ENCODE results near the gene BABAM2.
"Not testable (repeated sequence)": the region's sequence is repeated elsewhere in the genome, so short reads cannot be mapped to it uniquely, and the experiment has no call there.

The BABAM2 gene

GRCh38 chr2:28224648-28225472 lies 334.3 kb downstream of the BABAM2 start:
- peak; percentile 11 for DNase-seq

DNA sequence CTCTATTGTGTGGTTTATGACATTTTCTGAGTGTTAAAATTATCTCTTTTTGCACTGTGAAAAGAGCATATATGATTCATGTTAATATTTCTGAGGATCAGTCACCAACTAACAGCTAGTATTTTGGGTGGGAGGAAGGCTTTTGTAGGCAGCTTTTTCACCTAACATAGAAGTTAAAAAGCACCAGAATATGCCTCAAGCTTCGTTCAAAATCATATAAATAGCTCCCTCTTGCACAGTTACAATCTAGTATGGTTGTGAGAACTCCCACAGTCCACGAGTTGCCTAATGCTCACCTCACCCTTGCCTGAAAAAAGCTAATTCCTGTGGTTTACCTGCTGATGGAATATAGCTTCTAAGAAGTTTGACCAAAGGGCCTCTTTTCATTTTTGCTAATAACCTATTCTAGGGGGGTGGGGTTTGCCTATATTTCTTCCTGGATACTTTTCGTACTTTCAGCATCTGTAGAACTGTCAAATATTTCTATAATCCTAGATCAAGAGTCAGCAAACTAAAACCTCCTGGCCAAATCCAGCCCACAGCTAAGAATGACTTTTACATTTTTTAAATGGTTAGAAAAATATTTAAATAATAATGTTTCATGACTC lies 335.0 kb downstream of the BABAM2 start:
- DNase-seq: no peak

DNA sequence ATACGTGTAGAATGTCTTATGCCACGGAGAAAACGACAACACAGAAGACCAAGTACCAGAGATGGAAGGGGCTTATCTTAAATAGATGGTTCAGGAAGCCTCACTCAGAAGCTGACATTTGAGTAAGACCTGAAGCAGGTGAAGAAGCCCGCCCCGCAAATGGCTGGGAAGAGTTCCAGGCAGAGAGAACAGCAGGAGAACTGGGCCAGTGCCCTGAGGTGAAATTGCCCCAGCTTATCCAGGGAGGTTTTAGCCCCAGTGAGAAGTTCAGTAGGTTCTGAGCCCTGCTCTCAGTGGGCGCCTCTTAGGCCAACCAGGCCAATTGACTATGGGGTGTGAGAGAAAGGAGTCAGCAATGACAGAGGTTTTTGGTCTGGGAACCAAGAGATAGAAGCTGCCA lies 336.0 kb downstream of the BABAM2 start:
- DNase-seq: no peak

DNA sequence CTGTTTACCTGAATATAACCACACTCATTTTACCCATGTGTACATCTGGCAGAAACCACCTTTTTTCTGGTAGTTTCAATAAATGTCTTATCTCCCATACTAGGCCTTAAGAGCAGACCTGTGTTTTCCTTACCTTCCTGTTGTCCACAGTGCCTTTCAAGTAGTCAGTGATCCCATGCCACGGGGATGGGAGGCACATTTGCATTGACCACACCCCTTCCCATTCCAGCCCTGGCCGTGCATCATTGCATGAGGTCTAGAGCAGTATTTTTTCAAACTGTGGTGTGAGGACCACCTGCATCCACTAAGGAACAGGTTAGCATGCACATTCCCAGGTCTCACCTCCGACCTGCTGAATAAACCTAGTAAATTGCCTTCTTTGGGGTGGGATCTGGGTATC lies 337.0 kb downstream of the BABAM2 start:
- DNase-seq: no peak

DNA sequence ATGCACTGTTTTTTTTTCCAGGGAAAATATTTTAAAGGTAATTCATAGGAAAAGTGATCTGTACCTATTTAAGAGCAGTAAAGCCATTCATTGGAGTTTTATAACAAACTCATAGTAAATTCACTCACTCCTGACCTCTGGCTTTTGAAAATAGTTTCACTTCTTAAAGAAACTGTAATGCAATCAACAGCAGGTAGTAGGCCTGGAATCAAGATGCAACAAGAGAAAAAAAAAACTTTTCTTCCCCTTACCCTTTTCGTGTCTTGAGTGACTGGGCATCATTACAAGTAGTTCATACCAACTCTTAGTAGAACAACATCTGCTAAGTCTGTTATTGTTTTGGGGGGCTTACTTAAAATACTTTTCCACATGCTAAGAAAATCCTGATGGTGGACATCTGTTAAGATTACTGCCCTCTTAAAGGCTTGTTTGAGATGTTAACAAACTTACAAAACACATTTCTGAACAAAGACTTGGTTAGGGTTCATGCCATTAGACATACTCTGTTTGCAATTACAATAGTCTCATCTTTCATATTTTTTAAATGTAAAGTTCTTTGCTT lies 338.0 kb downstream of the BABAM2 start:
- DNase-seq: no peak

DNA sequence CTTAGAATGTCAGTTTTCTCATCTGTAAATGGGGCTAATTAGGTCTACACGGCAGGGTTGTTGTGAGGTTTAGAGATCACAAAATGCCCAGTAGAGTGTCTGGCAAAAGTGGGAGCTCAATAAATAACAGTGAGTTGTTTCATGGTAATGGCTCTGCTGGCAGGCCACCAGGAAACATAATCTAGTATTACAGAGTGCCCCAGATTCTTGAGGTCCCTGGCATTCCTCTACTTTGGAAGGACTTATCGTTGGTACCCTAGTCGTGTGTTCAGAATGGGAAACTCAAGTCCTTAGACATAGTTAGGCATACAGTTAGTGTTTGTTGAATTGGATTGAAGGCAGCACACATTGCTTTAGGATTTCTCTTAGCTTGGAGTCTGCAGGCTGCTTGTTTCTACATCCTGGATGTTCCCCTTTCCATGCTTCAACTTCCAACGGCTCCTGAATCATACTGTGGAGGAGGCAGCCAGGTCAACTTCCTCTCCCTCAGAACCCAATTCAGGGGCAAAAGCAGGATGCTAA lies 340.6 kb downstream of the BABAM2 start:
- DNase-seq: no peak

GRCh38 chr2:28232295-28232694 lies 341.8 kb downstream of the BABAM2 start:
- peak; percentile 32 for DNase-seq

GRCh38 chr2:28233164-28233676 lies 342.7 kb downstream of the BABAM2 start:
- peak; percentile 33 for DNase-seq

- no peak for DNase-seq
Observed at GRCh38 chr2:28234807-28235206, 344.3 kb downstream of the BABAM2 start.

GRCh38 chr2:28239207-28239606 lies 348.7 kb downstream of the BABAM2 start:
- no peak for DNase-seq

DNA sequence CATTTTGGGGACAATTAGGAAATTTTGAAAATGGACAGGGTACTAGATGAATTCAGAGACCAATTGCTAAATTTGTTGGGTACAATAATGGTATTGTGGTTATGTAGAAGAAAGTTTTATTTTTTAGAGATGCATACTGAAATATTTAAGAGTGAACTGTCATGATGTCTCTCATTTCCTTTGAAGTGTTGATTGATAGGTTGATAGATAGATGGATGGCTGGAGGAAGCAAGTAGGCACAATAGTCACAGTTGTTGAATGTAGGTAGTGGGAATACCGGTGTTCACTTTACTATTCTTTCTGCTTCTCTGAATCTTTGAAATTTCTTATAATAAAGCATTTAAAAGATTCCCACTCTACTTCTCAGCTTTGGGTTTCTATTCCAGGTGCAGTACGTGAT lies 350.4 kb downstream of the BABAM2 start:
- DNase-seq: no peak

- peak; percentile 47 for DNase-seq
Observed at GRCh38 chr2:28247290-28247689, 356.8 kb downstream of the BABAM2 start.

- DNase-seq: no peak
Observed at GRCh38 chr2:28247734-28248133, 357.2 kb downstream of the BABAM2 start.

DNA sequence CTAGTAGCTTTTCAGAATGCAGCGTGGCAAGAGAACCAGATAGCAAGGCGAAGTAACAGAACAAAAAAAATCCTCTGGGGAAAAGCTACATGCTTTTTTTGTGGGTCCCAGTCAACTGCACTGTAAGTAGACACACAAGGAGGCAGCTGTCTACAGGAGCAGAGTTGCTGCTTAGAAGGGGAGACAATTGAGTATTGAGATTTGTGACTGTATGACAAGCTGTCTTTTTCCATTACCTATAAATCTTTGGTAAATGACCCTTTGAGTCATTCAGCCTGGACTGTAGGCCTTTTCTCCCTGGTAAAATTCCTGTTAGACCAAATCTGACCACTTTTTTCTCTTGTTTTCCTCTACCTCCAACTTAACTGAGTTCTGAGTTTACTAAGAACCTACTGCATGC lies 358.0 kb downstream of the BABAM2 start:
- no peak for DNase-seq

DNA sequence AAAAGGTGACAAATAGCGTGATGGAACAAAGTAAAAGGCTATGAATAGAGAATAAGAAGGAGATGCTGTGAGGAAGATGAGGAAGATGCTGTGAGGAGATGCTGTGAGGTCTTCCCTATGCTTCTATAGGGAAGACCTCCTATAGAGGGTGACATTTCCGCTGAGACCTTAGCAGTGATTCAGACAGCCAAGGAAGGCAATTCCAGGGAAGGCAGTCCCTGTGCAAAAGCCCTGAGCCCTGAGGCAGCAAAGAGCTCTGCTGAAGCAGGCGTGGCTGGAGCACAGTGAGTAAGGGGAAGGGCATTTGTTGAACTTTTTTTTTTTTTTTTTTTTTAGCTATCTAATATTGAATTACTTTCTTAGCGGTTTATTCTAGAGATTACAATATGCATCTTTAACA lies 359.5 kb downstream of the BABAM2 start:
- DNase-seq: no peak

GRCh38 chr2:28251337-28251736 lies 360.8 kb downstream of the BABAM2 start:
- no peak for DNase-seq

GRCh38 chr2:28252311-28252710 lies 361.8 kb downstream of the BABAM2 start:
- no peak for DNase-seq

- DNase-seq: no peak
Observed at GRCh38 chr2:28253543-28253942, 363.0 kb downstream of the BABAM2 start.

GRCh38 chr2:28255231-28255630 lies 364.7 kb downstream of the BABAM2 start:
- not testable (repeated sequence) for DNase-seq

GRCh38 chr2:28257182-28257581 lies 366.7 kb downstream of the BABAM2 start:
- no peak for DNase-seq

DNA sequence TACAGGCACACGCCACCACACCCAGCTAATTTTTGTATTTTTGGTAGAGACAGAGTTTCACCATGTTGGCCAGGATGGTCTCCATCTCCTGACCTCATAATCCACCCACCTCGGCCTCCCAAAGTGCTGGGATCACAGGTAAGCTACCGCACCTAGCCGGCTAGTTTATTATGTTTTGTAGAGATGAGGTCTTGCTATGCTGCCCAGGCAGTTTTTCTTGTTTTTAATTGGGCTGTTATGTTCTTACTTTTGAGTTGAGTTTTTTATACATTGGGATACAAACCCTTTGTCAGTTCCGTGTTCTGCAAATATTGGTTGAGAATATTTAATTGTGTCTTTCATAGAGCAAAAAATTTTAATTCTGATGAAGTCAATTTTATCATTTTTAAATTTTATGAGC lies 368.7 kb downstream of the BABAM2 start:
- DNase-seq: not testable (repeated sequence)

DNA sequence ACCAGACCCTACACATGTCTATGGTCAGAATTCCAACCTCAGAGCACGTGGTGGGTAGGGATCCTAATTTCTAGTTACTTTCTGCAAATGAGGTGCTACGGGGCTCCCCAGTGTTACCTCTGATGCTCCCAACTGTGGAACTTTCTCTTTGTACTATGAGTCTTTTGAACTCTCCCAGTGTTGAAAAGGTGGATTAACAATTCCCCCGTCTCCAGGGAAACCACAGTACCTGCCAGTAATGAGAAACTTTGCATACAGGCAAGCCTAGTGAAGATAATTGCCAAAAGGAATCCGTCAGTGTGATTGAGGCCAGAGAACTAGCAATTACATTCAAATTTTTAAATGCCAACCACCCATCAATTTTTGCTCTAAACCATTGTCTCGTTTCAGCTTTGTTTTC lies 373.2 kb downstream of the BABAM2 start:
- no peak for DNase-seq

DNA sequence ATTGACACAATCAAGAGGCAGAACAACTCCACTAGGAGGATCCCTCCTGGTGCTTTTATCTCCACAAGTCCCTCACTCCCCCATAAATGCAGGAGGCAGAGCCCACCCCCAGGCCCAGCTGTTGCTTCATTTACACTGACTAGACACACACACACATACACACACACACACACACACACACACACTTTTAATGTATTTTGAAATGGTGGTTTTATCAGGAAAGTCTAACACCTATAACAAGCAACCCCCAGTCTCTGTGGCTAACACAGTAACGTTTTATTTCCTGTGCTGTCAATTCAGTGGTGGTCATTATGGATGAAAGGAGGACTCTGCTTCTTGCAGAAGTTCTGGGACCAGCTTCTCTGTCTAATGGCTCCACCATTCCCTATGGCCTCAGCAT lies 376.8 kb downstream of the BABAM2 start:
- no peak for DNase-seq

- no peak for DNase-seq
Observed at GRCh38 chr2:28268386-28268785, 377.9 kb downstream of the BABAM2 start.

Data from DMS153 (cell line).